GM23248 (cell line): Measurements from ENCODE around the gene MAST3.

Experiments used
- EZH2 ChIP-seq: fragments of 200-600 bp; sonication (generic); IDR thresholded peaks from 2 replicates; pipeline ENCODE4 v1.6.1; 2018; ENCODE audit warnings: antibody characterized with exemption, mild to moderate bottlenecking; ENCODE audit not compliant: insufficient read depth, poor library complexity, severe bottlenecking
- EZH2phosphoT487 ChIP-seq: fragments of 200-600 bp; sonication (generic); IDR thresholded peaks from 2 replicates; pipeline ENCODE4 v1.6.1; 2018; ENCODE audit warnings: antibody characterized with exemption, moderate library complexity, mild to moderate bottlenecking, low read depth; ENCODE audit not compliant: insufficient read depth

DNA sequence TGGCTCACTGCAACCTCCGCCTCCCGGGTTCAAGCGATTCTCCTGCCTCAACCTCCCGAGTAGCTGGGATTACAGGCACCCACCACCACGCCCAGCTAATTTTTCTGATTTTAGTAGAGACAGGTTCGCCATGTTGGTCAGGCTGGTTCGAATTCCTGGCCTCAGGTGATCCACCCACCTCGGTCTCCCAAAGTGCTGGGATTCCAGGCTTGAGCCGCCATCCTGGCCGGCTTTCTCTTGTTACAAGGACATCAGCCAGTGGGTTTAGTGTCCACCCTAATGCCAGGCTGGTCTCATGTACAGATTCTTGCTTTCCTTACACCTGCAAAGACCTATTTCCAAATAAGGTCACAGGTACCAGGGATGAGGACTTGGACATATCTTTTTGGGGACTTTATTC, 62.2 kb downstream of the MAST3 start:
- no peak for TF ChIP-seq EZH2phosphoT487
- no peak for TF ChIP-seq EZH2
